HL-60 (cell line): Measurements from ENCODE around the gene ORC5.

Source experiments
- DNase-seq, 2 experiments: peaks; one replicate each; pipeline ENCODE4 v3.0.0-alpha.2; 2010 to 2020; ENCODE audit warnings: low read depth in 1 of 2, low spot score in 1 of 2
- H3K27ac ChIP-seq: fragments of 250-450 bp; sonication (Bioruptor Pico); replicated peaks from 2 replicates; pipeline ENCODE4 v1.5.1; 2020; ENCODE audit warnings: mild to moderate bottlenecking, moderate library complexity
- H3K27me3 ChIP-seq: fragments of 250-450 bp; sonication (Bioruptor Pico); 2 replicates; pipeline ENCODE4 v1.5.1; 2021; ENCODE audit warnings: mild to moderate bottlenecking, moderate library complexity; ENCODE audit not compliant: insufficient read depth, poor library complexity, severe bottlenecking
- H3K4me3 ChIP-seq: replicated peaks from 2 replicates; pipeline ENCODE4 v1.5.1; 2011; ENCODE audit warnings: mild to moderate bottlenecking, control low read depth, low read length; ENCODE audit not compliant: insufficient read depth
- CTCF ChIP-seq: IDR thresholded peaks from one replicate; pipeline ENCODE4 v1.5.1; 2011; ENCODE audit warnings: low read length, control low read depth, inconsistent platforms; ENCODE audit not compliant: insufficient read depth
- GABPA ChIP-seq: IDR thresholded peaks from 2 replicates; pipeline ENCODE4 v1.6.1; 2012; ENCODE audit warnings: low read depth
- POLR2AphosphoS5 ChIP-seq: IDR thresholded peaks from 2 replicates; pipeline ENCODE4 v1.6.1; 2012; ENCODE audit warnings: low read depth
- REST ChIP-seq: IDR thresholded peaks from 2 replicates; pipeline ENCODE4 v1.6.1; 2012; ENCODE audit warnings: low read depth; ENCODE audit not compliant: insufficient replicate concordance
- SPI1 ChIP-seq: IDR thresholded peaks from 2 replicates; pipeline ENCODE4 v1.6.1; 2012; ENCODE audit warnings: low read depth, mild to moderate bottlenecking, borderline replicate concordance

ORC5 gene

GRCh38 chr7:104098890-104099289 is 108.9 kb downstream of the ORC5 start:
- no peak for DNase-seq
- Histone ChIP-seq H3K27me3 (no peaks in the 10 kb centered on the region), H3K4me3 (no peak overlapping the region), H3K27ac (no peak overlapping the region)
- no peak for TF ChIP-seq POLR2AphosphoS5
- TF ChIP-seq REST = no peak
- no peak for TF ChIP-seq CTCF
- no peak for TF ChIP-seq SPI1
- no peak for TF ChIP-seq GABPA

- no peak overlapping the region for H3K27ac ChIP-seq
- TF ChIP-seq GABPA (no peak), CTCF (no peak), REST (no peak), SPI1 (no peak), POLR2AphosphoS5 (no peak)
- no peak for DNase-seq
- H3K4me3 ChIP-seq = no peak overlapping the region
- H3K27me3 ChIP-seq = no peaks in the 10 kb centered on the region
Measured at GRCh38 chr7:104096683-104097082, 111.1 kb downstream of the ORC5 start.

- no peak for TF ChIP-seq POLR2AphosphoS5
- TF ChIP-seq CTCF = no peak
- TF ChIP-seq GABPA = no peak
- no peak for TF ChIP-seq SPI1
- TF ChIP-seq REST = no peak
- Histone ChIP-seq H3K27me3 (peaks cover 3% of the 10 kb centered on the region), H3K4me3 (no peak overlapping the region), H3K27ac (no peak overlapping the region)
- DNase-seq = no peak
Measured at GRCh38 chr7:104093127-104093526, 114.7 kb downstream of the ORC5 start.
